ENCODE measurements around the gene PDCD4.

- TF ChIP-seq CTCF (IDR thresholded peaks at IDR 0.05; ENCODE audit: low read length), result no peak
- no peak for TF ChIP-seq EZH2 (optimal IDR thresholded peaks at IDR 0.05; ENCODE audit: low read depth, low read length)
- no peak for TF ChIP-seq EZH2phosphoT487 (IDR thresholded peaks at IDR 0.05; ENCODE audit: low read length)
These were observed 60.9 kb downstream of the PDCD4 start for GRCh38 chr10:110932505-110933180.

Measured in MM.1S (cell line).